ENCODE results near the gene CCNC.

CCNC gene

DNA sequence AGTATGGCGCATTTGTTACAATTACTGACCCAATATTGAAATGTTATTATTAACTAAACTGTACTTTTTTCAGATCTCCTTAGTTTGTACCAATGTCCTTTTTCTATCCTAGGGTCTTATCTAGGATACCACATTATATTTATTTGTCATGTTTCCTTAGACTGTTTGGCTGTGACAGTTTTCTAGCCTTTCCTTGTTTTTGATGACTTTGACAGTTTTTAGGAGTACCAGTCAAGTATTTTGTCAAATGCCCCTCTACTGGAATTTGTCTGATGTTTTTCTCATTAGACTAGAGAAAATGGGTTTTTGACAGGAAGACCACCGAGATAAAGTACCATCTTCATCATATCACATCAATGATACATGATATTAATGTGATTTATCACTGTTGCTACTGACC is 14.6 kb downstream of the CCNC start:
- DNase-seq (ENCODE audit: low read depth) = no peak
- TF ChIP-seq, protein P1, sequence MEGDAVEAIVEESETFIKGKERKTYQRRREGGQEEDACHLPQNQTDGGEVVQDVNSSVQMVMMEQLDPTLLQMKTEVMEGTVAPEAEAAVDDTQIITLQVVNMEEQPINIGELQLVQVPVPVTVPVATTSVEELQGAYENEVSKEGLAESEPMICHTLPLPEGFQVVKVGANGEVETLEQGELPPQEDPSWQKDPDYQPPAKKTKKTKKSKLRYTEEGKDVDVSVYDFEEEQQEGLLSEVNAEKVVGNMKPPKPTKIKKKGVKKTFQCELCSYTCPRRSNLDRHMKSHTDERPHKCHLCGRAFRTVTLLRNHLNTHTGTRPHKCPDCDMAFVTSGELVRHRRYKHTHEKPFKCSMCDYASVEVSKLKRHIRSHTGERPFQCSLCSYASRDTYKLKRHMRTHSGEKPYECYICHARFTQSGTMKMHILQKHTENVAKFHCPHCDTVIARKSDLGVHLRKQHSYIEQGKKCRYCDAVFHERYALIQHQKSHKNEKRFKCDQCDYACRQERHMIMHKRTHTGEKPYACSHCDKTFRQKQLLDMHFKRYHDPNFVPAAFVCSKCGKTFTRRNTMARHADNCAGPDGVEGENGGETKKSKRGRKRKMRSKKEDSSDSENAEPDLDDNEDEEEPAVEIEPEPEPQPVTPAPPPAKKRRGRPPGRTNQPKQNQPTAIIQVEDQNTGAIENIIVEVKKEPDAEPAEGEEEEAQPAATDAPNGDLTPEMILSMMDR (conservative IDR thresholded peaks at IDR 0.05; ENCODE audit: low read length) = no peak
- H3K4me3 ChIP-seq (ENCODE audit: low read length) = no peak overlapping the region

DNA sequence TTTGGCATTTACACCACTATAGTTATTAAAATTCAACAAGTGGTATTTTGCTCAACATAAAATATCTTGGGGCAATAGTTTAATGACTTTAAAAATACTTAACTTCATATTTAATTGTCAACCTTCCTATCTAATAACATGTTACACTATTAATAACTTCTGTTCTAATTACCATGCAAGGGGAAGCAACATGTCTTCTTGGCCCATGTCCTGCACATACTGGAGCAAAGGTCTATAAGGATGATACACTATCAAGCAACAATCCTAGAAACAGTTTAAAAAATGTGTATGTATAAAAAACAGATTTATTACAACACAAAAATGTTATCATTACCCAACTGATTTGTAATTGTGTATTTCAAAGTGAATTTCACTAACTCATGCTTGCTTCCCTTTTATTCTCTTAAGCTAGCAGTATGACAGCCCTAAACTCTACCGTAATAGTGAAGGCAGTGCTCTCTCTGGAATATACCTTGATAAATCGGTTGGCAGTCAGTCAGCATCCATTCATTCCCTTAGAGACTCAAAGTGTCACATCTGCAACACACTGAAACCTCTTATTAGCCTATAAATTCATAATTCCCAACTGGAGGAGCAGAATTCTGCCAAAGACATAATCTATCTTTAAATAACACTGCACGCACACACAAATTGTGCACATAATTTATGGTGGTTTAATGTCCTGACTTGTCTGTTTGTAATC is 18.3 kb downstream of the CCNC start:
- no peak overlapping the region for H3K4me3 ChIP-seq (ENCODE audit: low read length)
- TF ChIP-seq, protein P1 (conservative IDR thresholded peaks at IDR 0.05; ENCODE audit: low read length) = no peak
- DNase-seq (ENCODE audit: low read depth) = no peak

DNA sequence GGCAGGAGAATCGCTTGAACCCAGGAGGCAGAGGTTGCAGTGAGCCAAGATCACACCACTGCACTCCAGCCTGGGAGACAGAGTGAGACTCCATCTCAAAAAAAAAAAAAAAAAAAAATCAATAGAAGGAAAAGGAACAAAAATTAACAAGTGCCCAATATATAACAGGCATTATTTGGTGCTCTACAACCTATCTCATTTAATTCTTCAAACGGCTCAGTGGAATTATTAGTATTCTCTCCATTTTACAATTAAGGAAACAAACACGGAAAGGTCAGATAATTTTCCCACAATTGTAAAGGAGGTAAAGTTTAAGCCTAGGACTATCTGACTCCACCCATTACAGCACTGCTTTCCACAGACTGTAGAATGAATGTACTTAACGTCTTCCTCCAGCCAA is 19.8 kb downstream of the CCNC start:
- TF ChIP-seq, protein P1 (conservative IDR thresholded peaks at IDR 0.05; ENCODE audit: low read length) = no peak
- DNase-seq (ENCODE audit: low read depth) = no peak

DNA sequence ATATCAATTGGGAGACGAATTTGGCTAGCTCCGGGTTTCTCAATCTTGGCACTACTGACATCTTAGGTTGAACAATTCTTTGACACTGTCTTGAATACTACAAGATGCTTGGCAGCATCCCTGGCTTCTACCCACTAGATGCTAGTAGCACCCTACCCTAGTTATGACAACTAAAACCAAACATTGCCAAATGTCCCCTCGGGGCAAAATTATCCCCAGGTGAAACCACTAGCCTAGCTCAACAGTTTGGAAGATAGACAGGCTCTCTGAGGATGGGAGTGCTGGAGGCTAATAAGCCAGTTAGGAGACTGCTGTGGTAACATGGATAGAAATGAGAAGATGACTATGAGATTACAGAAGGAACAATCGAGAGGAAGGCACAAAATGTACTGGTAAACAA is 20.9 kb downstream of the CCNC start:
- DNase-seq (ENCODE audit: low read depth) = no peak
- TF ChIP-seq, protein P1 (conservative IDR thresholded peaks at IDR 0.05; ENCODE audit: low read length) = no peak
- no peak overlapping the region for H3K4me3 ChIP-seq (ENCODE audit: low read length)

More for the DNA sequence above, 19.8 kb downstream of the CCNC start:
- no peak overlapping the region for H3K4me3 ChIP-seq (ENCODE audit: low read length)

DNA sequence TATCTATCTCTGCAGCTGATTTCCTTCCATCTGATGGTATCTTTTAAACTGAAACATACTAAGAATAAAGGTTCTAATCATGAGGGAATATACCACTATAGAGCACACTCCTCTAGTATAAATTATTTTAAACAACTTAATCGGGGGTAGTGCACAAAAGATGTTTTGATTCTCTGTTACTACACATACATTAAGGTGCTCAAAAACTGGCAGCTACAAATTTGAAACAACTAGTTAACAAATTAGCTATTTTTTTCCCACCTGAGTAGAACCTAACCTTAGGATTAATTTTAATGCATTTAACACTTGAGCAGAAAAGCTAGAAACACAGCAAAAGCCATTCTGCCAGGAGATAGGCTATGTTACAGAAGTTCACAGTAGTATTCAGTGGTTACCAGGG is 23.0 kb downstream of the CCNC start:
- no peak overlapping the region for H3K4me3 ChIP-seq (ENCODE audit: low read length)
- TF ChIP-seq, protein P1 (conservative IDR thresholded peaks at IDR 0.05; ENCODE audit: low read length) = no peak
- no peak for DNase-seq (ENCODE audit: low read depth)

DNA sequence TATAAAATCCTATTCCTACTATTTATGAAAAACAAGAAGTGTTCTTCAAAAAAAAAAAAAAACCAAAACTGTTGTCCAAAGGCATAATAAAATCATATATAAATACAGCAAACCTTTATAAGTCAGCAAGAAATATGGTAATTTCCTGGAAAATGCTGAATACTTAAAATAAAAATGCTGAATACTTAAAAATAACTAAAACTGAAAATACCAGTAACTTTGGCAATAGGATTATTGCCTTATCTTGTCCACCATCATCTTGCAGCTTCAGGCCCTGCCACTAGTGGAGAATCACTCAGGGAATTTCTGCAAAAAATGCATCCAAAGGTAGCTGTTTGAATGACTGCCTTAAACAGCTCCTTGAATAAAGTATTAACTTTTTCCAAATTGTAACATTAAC is 24.5 kb downstream of the CCNC start:
- DNase-seq (ENCODE audit: low read depth) = no peak
- TF ChIP-seq, protein P1 (conservative IDR thresholded peaks at IDR 0.05; ENCODE audit: low read length) = no peak
- no peak overlapping the region for H3K4me3 ChIP-seq (ENCODE audit: low read length)

DNA sequence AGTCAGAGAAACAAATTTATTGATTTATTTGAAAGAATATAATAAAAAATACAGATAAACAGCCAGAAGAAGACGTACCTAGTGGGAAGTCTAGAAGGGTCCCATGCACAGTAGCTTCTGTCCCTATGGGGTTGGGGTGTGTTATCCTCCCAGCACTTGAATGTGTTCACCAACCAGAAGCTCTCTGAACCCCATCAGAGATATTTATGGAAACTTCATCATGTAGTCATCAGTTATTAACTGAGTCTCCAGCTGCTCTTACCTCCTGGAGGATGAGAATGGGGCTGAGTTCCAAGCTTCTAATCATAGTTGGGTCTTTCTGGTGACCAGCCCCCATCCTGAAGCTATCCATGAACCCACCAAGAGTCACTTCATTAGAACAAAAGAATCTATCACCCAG is 37.8 kb downstream of the CCNC start:
- DNase-seq (ENCODE audit: low read depth) = no peak
- TF ChIP-seq, protein P1 (conservative IDR thresholded peaks at IDR 0.05; ENCODE audit: low read length) = no peak

More for the DNA sequence above, 37.8 kb downstream of the CCNC start:
- H3K4me3 ChIP-seq (ENCODE audit: low read length) = no peak overlapping the region

Data from AG10803 (cell line).